Midbrain (tissue), 1 donor: ENCODE measurements around the gene CUL7.
A peak's percentile ranks its signal among the peaks of the same experiment; 100 is the strongest.
"Not testable (repeated sequence)": the region's sequence is repeated elsewhere in the genome, so short reads cannot be mapped to it uniquely, and the experiment has no call there.

Experiments
- DNase-seq: peaks from one replicate; lab custom pipeline; 2025; lab: John Stamatoyannopoulos, UW

CUL7 gene

GRCh38 chr6:43014434-43014909 is 39.2 kb downstream of the CUL7 start:
- no peak for DNase-seq

- peak; percentile 100 for DNase-seq
Measured at GRCh38 chr6:43013843-43014433, 39.7 kb downstream of the CUL7 start, which contains the start of the genes KLHDC3 and MEA1. Gene KLHDC3 (plus strand): TSS chr6:43014249. CDS start chr6:43017193, 2,944 bp downstream. Gene MEA1 (minus strand): TSS chr6:43013946. CDS start chr6:43013813, 133 bp downstream.

DNA sequence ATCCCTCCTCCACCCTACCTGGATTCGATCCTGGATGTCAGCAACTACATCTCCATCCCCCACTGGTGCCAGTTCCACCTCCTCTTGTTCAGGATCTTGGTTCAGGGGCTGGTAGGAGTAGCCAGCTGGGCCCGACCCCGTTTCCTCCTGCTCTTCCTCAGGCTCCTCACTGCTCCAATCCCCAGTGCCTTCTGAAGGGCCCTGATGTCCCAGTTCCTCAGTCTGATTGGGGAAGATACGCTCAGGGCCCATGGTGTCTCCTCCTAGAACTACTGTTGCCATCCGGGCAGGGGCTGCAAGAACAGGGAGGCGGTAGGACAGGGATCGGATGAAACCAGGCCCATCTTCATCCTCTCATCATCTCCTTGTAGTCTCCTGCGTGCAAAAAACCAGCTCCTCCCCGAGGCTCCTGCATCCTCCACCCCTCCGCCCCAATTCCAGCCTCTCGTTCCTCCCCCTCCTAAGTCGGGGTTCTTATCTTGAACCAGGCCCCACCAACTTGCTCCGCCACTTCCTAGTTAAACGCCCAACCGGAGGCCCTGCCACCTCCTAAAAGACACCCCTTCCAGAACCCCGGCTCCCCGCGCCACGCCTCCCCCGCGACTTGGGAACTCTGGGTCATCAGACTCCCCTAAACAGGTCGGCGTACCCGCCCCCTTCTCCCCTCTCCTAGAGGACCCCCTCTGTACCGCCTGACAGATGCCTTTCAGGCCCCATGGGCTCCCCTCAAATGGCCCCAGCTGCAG is 40.4 kb downstream of the CUL7 start:
- DNase-seq: peak; percentile 42

DNA sequence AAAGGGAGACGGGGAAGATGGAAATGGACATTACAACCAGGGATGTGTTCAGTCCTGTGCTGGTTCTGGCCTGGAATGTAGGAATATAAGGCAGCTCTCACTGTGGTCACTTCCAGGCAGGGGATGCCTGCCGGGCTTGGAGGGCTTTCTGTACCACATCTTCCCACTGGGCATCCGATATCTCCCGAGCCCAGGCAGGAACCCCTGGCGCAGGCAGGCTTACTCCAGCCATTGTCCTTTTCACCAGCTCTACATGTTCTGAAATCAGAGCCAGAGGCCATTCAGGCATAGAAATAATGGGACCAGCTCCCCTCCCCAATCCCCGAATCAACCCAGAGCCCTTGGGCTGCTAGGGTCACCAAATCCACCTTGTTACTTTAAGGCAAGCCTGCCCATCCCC is 41.3 kb downstream of the CUL7 start:
- no peak for DNase-seq

DNA sequence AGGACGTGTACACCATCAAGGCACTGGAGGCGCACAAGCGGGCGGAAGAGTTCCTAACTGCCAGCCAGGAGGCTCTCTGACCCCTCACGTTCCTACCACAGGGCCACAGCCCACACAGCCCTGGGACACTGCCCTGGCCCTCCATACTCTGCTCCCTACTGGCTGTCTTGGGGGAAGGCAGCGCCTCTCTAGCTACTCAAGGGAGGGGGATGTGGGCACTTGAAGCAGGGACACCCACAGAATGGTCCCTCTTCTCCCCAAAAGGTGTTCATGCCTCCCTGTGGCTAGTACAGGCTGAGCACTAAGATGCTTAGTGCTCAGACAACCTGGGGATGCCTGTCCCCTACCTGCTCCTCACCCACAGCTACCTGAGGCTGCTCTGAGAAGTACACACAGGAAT is 42.4 kb downstream of the CUL7 start:
- no peak for DNase-seq

- peak; percentile 3 for DNase-seq
Measured at GRCh38 chr6:43009124-43009523, 44.5 kb downstream of the CUL7 start.

- no peak for DNase-seq
Measured at GRCh38 chr6:43007126-43007525, 46.5 kb downstream of the CUL7 start.

- DNase-seq: no peak
Measured at GRCh38 chr6:43006251-43006650, 47.4 kb downstream of the CUL7 start.

- DNase-seq: no peak
Measured at GRCh38 chr6:43005844-43006243, 47.8 kb downstream of the CUL7 start.

DNA sequence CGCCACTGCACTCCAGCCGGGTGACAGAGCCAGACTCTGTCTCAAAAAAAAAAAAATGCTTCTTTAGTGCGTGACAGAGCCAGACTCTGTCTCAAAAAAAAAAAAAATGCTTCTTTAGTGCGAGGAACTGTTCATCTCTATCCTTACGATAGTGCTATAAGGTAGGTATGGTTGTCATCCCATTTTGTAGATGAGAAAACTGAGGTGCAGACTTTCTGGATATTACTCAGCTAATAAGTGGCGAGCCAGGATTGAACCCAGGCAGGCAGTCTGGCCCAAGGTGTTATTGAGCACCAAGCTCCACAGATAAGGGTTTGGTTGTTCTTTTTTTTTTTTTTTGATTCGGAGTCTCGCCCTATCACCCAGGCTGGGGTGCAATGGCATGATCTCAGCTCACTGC is 51.8 kb downstream of the CUL7 start:
- DNase-seq: no peak

DNA sequence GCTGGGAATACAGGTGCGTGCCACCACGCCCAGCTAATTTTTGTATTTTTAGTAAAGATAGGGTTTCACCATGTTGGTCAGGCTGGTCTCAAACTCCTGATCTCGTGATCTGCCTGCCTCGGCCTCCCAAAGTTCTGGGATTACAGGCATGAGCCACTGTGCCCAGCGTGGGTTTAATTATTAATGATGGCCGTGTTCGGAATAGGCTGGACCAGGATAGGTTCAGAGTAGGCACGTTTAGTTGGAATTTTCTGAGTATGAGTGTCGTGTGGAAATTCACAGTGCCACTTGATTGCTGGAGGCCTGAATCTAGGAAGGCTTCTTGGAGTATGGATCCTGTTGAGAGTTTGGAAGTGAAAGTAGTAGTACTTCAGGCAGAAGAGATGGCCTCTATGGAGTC is 55.4 kb downstream of the CUL7 start:
- DNase-seq: not testable (repeated sequence)

- DNase-seq: no peak
Measured at GRCh38 chr6:42996513-42996912, 57.1 kb downstream of the CUL7 start.

DNA sequence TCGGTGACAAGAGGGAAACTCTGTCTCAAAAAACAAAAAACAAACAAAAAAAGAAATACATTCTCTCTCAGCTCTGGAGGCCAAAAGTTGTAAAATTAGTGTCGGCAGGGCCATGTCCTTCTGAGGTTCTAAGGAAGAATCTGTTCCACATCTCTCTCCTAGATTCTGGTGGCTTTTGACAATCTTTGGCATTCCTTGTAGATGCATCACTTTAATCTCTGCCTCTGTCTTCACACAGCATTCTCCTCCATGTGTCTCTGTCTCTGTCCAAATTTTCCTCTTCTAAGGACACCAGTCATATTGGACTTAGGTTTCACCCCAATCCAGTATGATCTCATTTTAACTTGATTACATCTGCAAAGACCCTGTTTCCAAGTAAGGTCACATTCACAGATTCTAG is 60.2 kb downstream of the CUL7 start:
- DNase-seq: no peak

DNA sequence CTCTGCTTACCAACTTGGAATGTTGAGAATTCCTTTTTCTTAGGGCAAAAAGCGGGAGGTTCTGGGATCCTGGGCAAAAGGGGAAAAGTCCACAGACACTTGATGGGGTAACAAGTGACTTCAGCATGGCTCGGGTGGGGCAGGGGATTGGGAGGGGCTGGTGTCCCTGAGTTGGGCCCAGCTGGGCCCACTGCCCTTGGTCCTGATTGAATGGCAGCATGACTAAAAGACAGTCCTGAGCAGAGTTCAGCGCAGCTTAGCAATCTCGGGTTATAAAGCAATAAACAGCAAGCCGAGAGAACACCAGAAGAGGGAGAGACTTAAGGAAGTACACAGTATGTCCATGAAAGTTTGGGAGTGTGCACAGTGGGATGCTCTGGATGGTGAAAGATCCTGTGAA is 63.7 kb downstream of the CUL7 start:
- DNase-seq: no peak

DNA sequence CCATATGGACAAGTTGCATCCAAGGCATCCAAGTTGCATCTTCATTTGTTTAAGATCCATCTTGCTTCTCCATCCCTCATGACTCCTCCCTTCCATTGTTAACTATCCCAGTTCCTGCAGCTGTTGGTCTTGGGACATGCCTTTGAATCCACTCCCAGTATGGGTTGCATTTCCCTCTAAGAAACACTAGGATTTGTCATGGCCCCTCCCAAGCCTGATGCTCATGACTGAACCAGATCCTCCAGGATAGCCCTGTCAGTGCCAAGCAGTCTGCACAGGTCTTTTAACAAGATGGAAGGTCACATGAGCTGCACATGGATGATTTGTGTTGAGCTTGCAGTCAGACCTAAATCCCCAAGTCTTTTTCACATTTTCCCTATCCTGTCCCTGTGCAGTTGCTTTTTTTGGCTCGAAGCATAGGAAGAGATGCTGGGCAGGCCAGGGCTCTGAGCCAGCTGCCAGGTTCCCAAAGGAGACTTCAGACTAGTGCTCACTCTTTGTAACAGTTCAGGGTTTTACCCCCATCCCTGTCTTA is 65.1 kb downstream of the CUL7 start:
- no peak for DNase-seq
